Renal cortex interstitium (tissue), 15 donors: Measurements from ENCODE around the gene CD37. TPM values are rescaled to one million over a fixed set of nuclear protein-coding genes. Genes with fewer than 3 reads are reported as not detected.
"Not testable (repeated sequence)": the region's sequence is repeated elsewhere in the genome, so short reads cannot be mapped to it uniquely, and the experiment has no call there.

Experiments
- DNase-seq, 11 donors: peaks; one replicate each; pipeline ENCODE4 v3.0.0-alpha.2; 2013; ENCODE audit warnings: low read depth in 9 of 11, low spot score in 4 of 11; ENCODE audit errors: extremely low read depth in 1 of 11
- long read RNA-seq, 16 experiments: transcript quantifications; one replicate each; lab custom pipeline, GENCODE V29; 2026
- polyA plus RNA-seq, 3 donors: library from polyadenylated mRNA; unstranded; fragments of 120-200 nt; gene quantifications; one replicate each; pipeline ENCODE4 v1.2.1, GENCODE V29; 2013; ENCODE audit not compliant: insufficient read length in 3 of 3

Gene CD37, protein sequence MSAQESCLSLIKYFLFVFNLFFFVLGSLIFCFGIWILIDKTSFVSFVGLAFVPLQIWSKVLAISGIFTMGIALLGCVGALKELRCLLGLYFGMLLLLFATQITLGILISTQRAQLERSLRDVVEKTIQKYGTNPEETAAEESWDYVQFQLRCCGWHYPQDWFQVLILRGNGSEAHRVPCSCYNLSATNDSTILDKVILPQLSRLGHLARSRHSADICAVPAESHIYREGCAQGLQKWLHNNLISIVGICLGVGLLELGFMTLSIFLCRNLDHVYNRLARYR
- 10 to 100 TPM; 34.0 to 49.0 (median 34.6) TPM for polyA plus RNA-seq
- long read RNA-seq, donor 1, partial matches to known transcripts: 0 of 3 reads
- long read RNA-seq, donor 1, other reads (novel, unspliced or antisense): 0 of 3 reads
- long read RNA-seq, donor 2: 0 reads
- long read RNA-seq, donor 3, partial matches to known transcripts: 0 of 3 reads
- long read RNA-seq, donor 3, other reads (novel, unspliced or antisense): 0 of 3 reads
- long read RNA-seq, donor 4, partial matches to known transcripts: 146 of 149 reads
- long read RNA-seq, donor 4, other reads (novel, unspliced or antisense): 0 of 149 reads
- long read RNA-seq, donor 5, partial matches to known transcripts: 0 of 4 reads
- long read RNA-seq, donor 5, other reads (novel, unspliced or antisense): 0 of 4 reads
- long read RNA-seq, donor 6, partial matches to known transcripts: 168 of 180 reads
- long read RNA-seq, donor 6, other reads (novel, unspliced or antisense): 10 of 180 reads
- long read RNA-seq, donor 7, partial matches to known transcripts: 0 of 1 reads
- long read RNA-seq, donor 7, other reads (novel, unspliced or antisense): 0 of 1 reads
- long read RNA-seq, donor 8, partial matches to known transcripts: 276 of 278 reads
- long read RNA-seq, donor 8, other reads (novel, unspliced or antisense): 0 of 278 reads
- long read RNA-seq, donor 9, partial matches to known transcripts: 0 of 2 reads
- long read RNA-seq, donor 9, other reads (novel, unspliced or antisense): 0 of 2 reads
- long read RNA-seq, donor 10, partial matches to known transcripts: 52 of 60 reads
- long read RNA-seq, donor 10, other reads (novel, unspliced or antisense): 6 of 60 reads
- long read RNA-seq, donor 11, partial matches to known transcripts: 27 of 37 reads
- long read RNA-seq, donor 11, other reads (novel, unspliced or antisense): 9 of 37 reads
- long read RNA-seq, donor 12, partial matches to known transcripts: 0 of 1 reads
- long read RNA-seq, donor 12, other reads (novel, unspliced or antisense): 0 of 1 reads
- long read RNA-seq, donor 13, partial matches to known transcripts: 169 of 183 reads
- long read RNA-seq, donor 13, other reads (novel, unspliced or antisense): 14 of 183 reads
- long read RNA-seq, donor 14: 0 reads
- long read RNA-seq, donor 15, partial matches to known transcripts: 13 of 13 reads
- long read RNA-seq, donor 15, other reads (novel, unspliced or antisense): 0 of 13 reads
- long read RNA-seq, donor 16: 0 reads

DNA sequence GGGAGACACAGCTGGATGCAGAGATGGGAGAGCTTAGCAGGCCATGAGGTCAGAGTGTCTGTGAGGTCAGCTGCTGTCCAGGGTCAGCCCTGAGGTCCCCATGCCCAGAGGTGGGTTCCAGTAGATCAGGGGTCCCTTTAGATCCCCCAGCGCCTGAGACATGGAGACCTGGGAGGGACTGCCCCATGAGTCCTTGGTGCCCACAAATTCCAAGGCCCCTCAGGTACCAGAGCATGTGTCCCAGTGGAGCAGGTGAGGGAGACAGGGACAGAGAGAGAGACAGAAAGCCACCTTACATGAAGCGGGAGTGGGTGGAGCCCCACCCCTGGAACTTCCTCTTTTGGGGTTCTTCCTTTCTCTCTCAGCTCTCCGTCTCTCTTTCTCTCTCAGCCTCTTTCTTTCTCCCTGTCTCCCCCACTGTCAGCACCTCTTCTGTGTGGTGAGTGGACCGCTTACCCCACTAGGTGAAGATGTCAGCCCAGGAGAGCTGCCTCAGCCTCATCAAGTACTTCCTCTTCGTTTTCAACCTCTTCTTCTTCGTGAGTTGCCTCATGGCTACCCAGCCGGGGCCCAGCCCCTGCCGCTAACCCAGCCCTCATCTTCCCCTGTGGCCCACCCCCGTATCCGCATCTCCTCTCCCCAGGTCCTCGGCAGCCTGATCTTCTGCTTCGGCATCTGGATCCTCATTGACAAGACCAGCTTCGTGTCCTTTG lies at the start of gene CD37:
TSS of gene CD37 (plus strand) at position 336 of the 713 bp plus-strand sequence. CDS start at position 471, 135 bp downstream.
- no peak for DNase-seq

DNA sequence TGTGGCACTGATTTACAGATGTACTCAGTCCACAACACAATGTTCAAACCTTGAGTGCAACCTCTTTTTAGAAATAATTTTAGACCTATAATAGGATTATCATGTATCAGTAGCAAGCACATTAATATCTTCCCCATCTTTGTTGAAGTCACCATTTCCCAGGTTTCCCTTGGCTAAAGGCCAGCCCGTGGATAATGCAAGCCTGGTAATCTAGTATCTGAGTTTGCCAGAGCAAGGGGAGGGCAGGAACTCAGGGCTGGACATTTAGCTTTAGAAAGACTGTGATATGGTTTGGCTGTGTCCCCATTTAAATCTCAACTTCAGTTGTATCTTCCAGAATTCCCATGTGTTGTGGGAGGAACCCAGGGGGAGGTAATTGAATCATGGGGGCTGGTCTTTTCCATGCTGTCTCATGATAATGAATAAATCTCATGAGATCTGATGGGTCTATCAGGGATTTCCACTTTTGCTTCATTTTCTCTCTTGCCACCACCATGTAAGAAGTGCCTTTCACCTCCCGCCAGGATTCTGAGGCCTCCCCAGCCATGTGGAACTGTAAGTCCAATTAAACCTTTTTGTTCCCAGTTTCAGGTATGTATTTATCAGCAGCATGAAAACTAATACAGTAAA lies 48.0 kb upstream of the CD37 start:
- no peak for DNase-seq

DNA sequence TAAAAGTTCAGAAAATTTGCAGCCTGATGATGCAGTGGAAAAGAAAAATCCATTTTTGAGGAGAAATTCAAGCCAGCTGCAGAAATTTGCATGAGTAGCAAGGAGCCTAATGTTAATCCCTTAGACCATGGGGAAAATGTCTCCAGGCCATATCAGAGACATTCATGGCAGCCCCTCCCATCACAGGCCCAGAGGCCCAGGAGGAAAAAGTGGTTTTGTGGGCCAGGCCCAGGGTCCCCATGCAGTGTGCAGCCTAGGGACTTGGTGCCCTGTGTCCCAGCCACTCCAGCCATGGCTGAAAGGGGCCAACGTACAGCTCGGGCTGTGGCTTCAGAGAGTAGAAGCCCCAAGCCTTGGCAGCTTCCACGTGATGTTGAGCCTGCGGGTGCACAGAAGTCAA lies 47.0 kb upstream of the CD37 start:
- DNase-seq: not testable (repeated sequence)

DNA sequence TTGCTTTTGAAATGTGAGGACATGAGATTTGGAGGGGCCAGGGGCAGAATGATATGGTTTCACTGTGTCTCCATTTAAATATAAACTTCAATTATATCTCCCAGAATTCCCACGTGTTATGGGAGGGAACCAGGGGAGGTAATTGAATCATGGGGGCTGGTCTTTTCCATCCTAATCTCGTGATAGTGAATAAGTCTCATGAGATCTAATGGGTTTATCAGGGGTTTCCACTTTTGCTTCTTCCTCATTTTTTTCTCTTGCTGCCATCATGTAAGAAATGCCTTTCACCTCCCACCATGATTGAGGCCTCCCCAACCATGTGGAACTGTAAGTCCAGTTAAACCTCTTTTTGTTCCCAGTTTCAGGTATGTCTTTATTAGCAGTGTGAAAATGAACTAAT lies 45.9 kb upstream of the CD37 start:
- DNase-seq: not testable (repeated sequence)

DNA sequence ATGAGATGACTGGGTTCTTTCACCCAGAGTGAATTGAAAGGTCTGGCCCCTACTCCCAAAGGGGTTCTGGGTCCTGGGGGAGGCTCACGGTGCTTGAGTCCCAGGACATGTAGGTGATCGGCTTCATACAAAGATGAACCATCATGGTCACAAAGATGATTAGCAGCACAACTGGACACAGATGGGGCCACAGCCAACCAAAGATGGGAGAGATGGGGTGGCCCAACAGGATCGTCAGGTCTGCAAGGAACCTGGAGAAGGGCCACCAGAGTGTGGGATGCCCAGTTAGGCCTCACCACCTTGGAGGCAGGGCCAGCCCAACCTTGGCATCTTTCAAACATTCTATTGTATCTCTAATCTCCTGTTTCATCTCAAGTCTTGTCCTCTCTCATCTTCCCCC lies 44.7 kb upstream of the CD37 start:
- DNase-seq: no peak

DNA sequence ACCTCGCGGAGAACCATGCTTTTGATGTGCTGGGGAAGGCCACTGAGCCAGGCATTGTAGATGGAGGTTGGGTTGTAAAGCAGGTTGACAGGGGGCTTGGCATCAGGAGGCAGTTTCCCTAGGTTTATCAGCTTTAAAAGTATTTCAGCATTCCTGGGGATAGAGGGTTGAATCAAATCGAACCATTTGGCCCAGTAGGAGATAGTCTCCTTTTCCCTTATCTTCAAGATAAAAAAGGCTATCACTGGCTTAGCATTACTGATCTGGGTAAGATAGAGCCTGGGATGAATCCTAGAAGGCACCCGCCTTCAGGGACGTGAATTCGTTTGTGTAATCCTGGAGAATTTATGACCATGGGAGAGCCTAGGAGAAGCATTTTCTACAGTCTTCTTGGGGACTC lies 40.8 kb upstream of the CD37 start:
- no peak for DNase-seq

DNA sequence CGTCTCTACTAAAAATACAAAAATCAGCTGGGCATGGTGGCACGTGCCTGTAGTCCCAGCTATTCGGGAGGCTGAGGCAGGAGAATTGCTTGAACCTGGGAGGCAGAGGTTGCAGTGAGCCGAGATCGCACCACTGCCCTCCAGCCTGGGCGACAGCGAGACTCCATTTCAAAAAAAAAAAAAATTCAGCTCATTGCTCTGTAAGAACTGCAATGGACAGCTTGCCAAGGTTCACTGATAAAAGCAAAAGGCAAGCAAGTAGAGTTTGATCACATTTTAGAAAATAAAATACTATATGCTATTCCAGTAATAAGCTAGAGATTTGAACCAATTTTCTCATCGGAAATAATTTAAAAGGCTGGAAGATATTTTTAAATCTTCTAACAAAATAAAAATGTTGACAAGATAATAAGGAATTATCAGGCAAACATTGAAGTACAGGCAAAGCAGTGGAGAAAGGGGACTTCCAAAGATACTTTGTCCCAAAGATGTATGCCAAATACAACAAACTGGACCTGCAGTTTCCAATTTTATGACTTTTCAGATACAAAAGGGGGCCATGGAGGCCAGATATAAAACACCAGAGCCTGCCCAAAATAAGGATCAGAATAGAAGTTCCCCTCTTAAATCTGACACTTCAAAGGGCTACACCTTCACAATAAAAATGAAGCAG lies 39.9 kb upstream of the CD37 start:
- no peak for DNase-seq

DNA sequence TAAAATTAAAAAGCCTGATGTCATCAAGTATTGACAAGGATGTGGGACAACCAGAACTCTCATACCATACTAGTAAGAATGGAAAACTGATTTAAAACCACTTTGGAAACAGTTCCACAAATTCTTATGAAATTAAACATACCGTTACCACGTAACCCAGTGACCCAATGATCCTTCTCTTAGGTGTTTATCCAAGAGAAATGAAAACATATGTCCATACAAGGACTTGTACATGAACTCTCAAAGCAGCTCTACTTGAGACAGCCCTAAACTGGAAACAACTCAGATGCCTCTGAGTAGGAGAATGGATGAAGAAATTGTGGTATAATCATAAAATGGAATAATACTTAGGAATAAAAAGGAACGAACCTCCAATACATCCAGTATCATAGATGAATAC lies 37.8 kb upstream of the CD37 start:
- no peak for DNase-seq

DNA sequence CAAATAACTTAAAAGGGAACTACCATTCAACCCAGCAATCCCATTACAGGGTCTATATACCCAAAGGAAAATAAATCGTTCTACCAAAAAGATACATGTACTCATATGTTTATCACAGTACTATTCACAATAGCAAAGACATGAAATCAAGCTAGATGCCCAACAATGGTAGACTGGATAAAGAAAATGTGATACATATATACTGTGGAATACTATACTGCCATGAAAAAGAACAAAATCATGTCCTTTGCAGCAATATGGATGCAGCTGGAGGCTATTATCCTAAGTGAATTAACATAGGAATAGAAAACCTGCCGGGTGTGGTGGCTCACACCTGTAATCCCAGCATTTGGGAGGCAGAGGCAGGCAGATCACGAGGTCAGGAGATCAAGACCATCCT lies 36.6 kb upstream of the CD37 start:
- not testable (repeated sequence) for DNase-seq

DNA sequence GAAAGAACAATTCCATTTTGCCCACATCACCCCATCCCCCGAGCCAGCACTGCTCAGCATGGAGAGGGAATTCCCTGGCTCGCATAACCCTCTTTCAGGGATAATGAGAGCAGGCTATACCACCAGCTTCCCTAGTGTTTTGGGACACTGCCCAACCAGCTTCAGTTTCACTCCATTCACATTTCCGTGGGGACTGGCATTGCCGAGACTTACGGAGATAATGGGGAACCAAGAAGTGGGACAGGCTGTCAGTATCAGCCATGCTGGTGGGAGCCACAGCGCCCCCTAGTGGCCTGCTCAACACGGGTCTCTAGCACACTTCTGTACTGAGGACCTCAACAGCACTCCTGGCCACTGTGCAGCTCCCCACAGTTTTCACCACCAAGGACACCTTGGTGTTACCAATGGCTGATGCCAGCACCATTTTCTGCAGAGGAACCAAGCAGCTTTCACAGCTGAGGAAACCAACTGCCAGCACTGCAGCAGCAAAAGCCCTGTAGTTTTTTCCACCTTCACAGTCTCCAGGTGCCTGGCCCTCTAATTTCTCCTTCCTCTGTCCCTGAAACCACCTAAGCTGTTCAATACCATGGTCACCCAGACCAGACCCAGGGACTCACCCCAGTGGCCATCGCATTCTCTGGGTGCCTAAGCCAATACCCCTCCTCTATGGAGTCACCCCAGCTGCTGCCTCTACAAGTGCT lies 33.9 kb upstream of the CD37 start:
- peak in 10 of 11 donors; percentile 9 to 46 (median 33) for DNase-seq

DNA sequence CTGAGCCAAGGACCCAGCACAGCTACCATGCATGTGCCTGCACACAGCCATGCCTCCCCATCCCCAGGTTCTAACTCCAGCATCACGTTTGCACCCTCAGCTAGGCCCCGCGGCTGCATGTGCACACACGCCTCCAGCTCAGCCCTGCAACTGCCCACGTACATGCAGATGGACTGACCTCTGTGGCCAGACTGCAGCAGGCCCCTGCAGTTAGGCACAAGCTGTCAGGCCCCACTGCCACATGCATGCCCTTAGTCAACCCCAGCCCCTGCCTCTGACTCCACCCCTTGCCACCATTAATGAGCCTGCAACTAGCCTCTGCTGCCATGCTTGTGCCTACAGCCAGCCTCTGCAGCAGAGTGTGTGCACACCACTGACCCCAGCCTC lies 33.3 kb upstream of the CD37 start:
- no peak for DNase-seq

DNA sequence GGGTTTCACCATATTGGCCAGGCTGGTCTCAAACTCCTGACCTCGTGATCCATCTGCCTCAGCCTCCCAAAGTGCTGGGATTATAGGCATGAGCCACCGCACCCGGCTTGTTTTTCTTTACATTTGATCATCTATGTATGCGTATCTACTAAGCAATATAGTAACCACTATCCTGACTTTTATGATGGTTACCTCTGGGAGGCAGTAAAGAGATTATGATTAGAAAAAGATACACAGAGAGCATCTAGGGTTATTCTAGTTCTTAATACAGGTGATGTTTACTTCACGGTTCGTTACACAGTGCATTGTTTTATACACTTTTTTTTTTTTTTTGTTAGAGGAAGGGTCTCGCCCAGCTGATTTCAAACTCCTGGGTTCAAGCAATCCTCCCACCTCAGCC lies 28.5 kb upstream of the CD37 start:
- DNase-seq: not testable (repeated sequence)

DNA sequence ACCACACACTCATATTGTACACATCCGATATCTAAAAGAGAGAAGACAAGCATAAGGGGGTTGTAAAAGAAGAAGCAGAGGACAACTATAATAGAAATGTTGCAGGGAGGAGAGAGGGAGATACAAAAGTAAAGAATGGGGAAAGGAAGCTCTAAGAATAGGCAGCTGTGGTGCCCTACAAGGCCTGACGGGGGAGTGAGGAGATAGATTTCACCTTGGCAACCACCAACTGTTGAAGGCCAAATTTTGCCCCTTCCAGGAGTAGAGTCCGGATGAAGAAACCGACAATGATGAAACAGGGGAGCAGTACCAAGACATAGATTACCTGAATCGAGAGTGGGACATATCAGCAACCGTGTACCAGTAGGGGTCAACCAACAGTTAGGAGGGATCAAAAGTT lies 26.1 kb upstream of the CD37 start:
- DNase-seq: no peak

DNA sequence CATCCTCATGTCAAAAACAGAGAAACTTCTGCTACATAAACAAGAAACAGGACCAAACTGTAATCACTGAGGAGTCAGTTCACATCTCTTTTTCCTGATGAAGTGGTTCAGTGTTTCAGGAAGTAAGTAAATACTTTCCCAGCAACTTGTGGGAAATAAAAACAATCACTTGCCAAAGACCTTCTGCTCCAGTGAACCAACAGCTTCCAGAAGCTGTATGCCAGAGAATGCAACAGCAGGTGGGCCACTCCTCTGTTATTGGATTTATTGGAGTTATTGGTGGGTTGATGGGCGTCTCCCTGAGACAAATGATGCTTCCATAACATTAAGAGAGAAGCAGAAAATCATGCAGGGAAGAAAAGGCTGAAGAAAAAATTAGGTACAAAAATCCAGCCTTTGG lies 20.1 kb upstream of the CD37 start:
- DNase-seq: no peak

DNA sequence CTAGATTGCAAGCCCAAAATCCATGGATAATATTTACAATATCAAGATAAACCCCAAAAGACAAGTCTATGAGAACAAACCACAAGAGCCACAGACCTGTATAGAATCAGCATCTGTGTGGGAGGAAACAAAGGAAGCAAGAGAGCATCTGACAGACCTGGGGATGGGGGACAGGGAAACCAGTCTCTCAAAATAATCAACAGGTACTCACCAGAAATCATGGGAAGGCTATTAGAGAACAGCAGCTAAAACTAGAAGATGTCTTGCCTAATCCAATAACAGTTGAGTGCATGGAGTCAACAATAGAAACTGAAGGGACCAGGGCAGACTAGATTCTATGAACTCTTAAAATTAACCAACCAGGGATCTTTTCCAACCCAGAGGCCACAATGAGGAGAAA lies 18.9 kb upstream of the CD37 start:
- DNase-seq: no peak

DNA sequence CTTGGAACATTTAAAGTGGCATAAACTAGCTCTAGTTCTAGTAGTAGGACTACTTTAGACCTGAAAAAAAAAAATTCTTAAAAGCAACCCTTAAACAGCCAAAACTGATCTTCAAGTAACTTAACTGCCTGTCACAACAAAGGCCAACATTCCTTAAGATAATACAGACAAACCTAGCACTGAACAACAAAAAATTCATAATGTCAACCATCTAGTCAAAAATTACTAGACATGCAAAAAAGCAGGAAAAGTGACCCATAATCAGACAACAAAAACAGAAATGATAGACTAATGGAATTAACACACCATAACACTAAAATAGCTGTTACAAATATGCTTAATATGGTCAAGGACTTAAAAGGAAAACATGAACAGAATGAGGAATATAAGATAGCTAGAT lies 16.9 kb upstream of the CD37 start:
- no peak for DNase-seq
